H9 (cell line): ENCODE data around the gene CEP97. TPM values are rescaled to one million over a fixed set of nuclear protein-coding genes. Genes with fewer than 3 reads are reported as not detected.

ENCODE experiments used
- DNase-seq: peaks from one replicate; pipeline ENCODE4 v3.0.0-alpha.2; 2017
- H2AFZ ChIP-seq: one replicate; pipeline ENCODE4 v1.6.1; 2013; ENCODE audit warnings: mild to moderate bottlenecking, low read length, control low read depth, moderate library complexity
- H2AK5ac ChIP-seq: 2 replicates; pipeline ENCODE4 v1.6.1; 2013; ENCODE audit warnings: low read length, control low read depth, mixed read lengths; ENCODE audit not compliant: insufficient read length
- H2BK120ac ChIP-seq: one replicate; pipeline ENCODE4 v1.6.1; 2013; ENCODE audit warnings: low read depth, mild to moderate bottlenecking, low read length, control low read depth, inconsistent platforms; ENCODE audit not compliant: poor library complexity, severe bottlenecking
- H2BK12ac ChIP-seq: 2 replicates; pipeline ENCODE4 v1.6.1; 2013; ENCODE audit warnings: low read length, control low read depth, mixed read lengths, low read depth; ENCODE audit not compliant: insufficient read length
- H2BK15ac ChIP-seq: 2 replicates; pipeline ENCODE4 v1.6.1; 2013; ENCODE audit warnings: low read depth, low read length, control low read depth
- H2BK20ac ChIP-seq: one replicate; pipeline ENCODE4 v1.6.1; 2013; ENCODE audit warnings: low read depth, mild to moderate bottlenecking, low read length, control low read depth, inconsistent platforms; ENCODE audit not compliant: poor library complexity, severe bottlenecking
- H2BK5ac ChIP-seq: 2 replicates; pipeline ENCODE4 v1.6.1; 2013; ENCODE audit warnings: low read length, control low read depth, mixed read lengths; ENCODE audit not compliant: insufficient read length
- H3K14ac ChIP-seq: 2 replicates; pipeline ENCODE4 v1.6.1; 2013; ENCODE audit warnings: low read length, control low read depth; ENCODE audit not compliant: insufficient read depth
- H3K18ac ChIP-seq: 2 replicates; pipeline ENCODE4 v1.6.1; 2013; ENCODE audit warnings: low read depth, mild to moderate bottlenecking, mixed read lengths, low read length, control low read depth; ENCODE audit not compliant: insufficient read length
- H3K23ac ChIP-seq: 2 replicates; pipeline ENCODE4 v1.6.1; 2013; ENCODE audit warnings: low read length, control low read depth, mixed read lengths, low read depth; ENCODE audit not compliant: insufficient read length
- H3K23me2 ChIP-seq: 2 replicates; pipeline ENCODE4 v1.6.1; 2013; ENCODE audit warnings: low read depth, mild to moderate bottlenecking, mixed read lengths, low read length, control low read depth; ENCODE audit not compliant: insufficient read length, poor library complexity, severe bottlenecking
- H3K27ac ChIP-seq: 2 replicates; pipeline ENCODE4 v1.5.1; 2013; ENCODE audit warnings: low read length, control low read depth, mixed read lengths, low read depth; ENCODE audit not compliant: insufficient read length
- H3K27me3 ChIP-seq: 2 replicates; pipeline ENCODE4 v1.6.1; 2013; ENCODE audit warnings: low read length, control low read depth, inconsistent platforms; ENCODE audit not compliant: insufficient read depth
- H3K4ac ChIP-seq: 2 replicates; pipeline ENCODE4 v1.6.1; 2013; ENCODE audit warnings: low read depth, mild to moderate bottlenecking, control low read depth, inconsistent platforms, low read length, moderate library complexity
- H3K4me1 ChIP-seq: 2 replicates; pipeline ENCODE4 v1.6.1; 2013; ENCODE audit warnings: low read length, control low read depth, inconsistent platforms; ENCODE audit not compliant: insufficient read depth
- H3K4me2 ChIP-seq: 2 replicates; pipeline ENCODE4 v1.6.1; 2013; ENCODE audit warnings: low read length, control low read depth, mixed read lengths; ENCODE audit not compliant: insufficient read length, insufficient read depth
- H3K56ac ChIP-seq: 2 replicates; pipeline ENCODE4 v1.6.1; 2013; ENCODE audit warnings: low read depth, mild to moderate bottlenecking, mixed read lengths, low read length, control low read depth; ENCODE audit not compliant: insufficient read length
- H3K79me1 ChIP-seq: 2 replicates; pipeline ENCODE4 v1.6.1; 2013; ENCODE audit warnings: low read depth, mild to moderate bottlenecking, moderate library complexity, low read length, control low read depth, inconsistent platforms; ENCODE audit not compliant: insufficient read depth, poor library complexity, severe bottlenecking
- H3K79me2 ChIP-seq: 2 replicates; pipeline ENCODE4 v1.6.1; 2013; ENCODE audit warnings: low read length, control low read depth, inconsistent platforms; ENCODE audit not compliant: insufficient read depth
- H3K9ac ChIP-seq: 2 replicates; pipeline ENCODE4 v1.6.1; 2013; ENCODE audit warnings: low read length, control low read depth, mixed read lengths; ENCODE audit not compliant: insufficient read length; ENCODE audit errors: extremely low read depth
- H3K9me3 ChIP-seq: one replicate; pipeline ENCODE4 v1.6.1; 2013; ENCODE audit warnings: low read depth, low read length, inconsistent platforms; ENCODE audit not compliant: control insufficient read depth
- H3T11ph ChIP-seq: one replicate; pipeline ENCODE4 v1.6.1; 2013; ENCODE audit warnings: mild to moderate bottlenecking, low read length, control low read depth, inconsistent platforms
- H4K20me1 ChIP-seq: one replicate; pipeline ENCODE4 v1.6.1; 2013; ENCODE audit not compliant: control insufficient read depth, insufficient read length, insufficient read depth
- H4K5ac ChIP-seq: 2 replicates; pipeline ENCODE4 v1.6.1; 2013; ENCODE audit warnings: low read depth, mild to moderate bottlenecking, mixed read lengths, low read length, control low read depth; ENCODE audit not compliant: insufficient read length
- H4K8ac ChIP-seq: replicated peaks from 2 replicates; pipeline ENCODE4 v1.6.1; 2013; ENCODE audit warnings: low read length, control low read depth, mixed read lengths, low read depth; ENCODE audit not compliant: insufficient read length
- H4K91ac ChIP-seq: 2 replicates; pipeline ENCODE4 v1.6.1; 2013; ENCODE audit warnings: low read depth, mild to moderate bottlenecking, moderate library complexity, mixed read lengths, low read length, control low read depth; ENCODE audit not compliant: insufficient read length
- H3K27ac Mint-ChIP-seq, 3 experiments: 2 replicates in 2 of 3; 3 replicates in 1 of 3; pipeline ENCODE4 v1.8.0; 2020 to 2021; ENCODE audit warnings: mixed read lengths in 3 of 3, mild to moderate bottlenecking in 1 of 3, moderate library complexity in 1 of 3
- H3K27me3 Mint-ChIP-seq: 2 replicates; pipeline ENCODE4 v1.8.0; 2021; ENCODE audit warnings: low read depth, mild to moderate bottlenecking, moderate library complexity, mixed read lengths
- H3K36me3 Mint-ChIP-seq, 3 experiments: 2 replicates in 2 of 3; 3 replicates in 1 of 3; pipeline ENCODE4 v1.8.0; 2020 to 2021; ENCODE audit warnings: low read depth in 3 of 3, mixed read lengths in 3 of 3; ENCODE audit not compliant: insufficient read depth in 1 of 3
- H3K4me1 Mint-ChIP-seq, 2 experiments: 2 replicates each; pipeline ENCODE4 v1.8.0; 2020; ENCODE audit warnings: mixed read lengths in 2 of 2
- H3K4me3 Mint-ChIP-seq, 2 experiments: 2 replicates in 1 of 2; 3 replicates in 1 of 2; pipeline ENCODE4 v1.8.0; 2020 to 2021; ENCODE audit warnings: mild to moderate bottlenecking in 2 of 2, mixed read lengths in 2 of 2, moderate library complexity in 1 of 2
- H3K9me3 Mint-ChIP-seq, 2 experiments: 2 replicates in 1 of 2; 3 replicates in 1 of 2; pipeline ENCODE4 v1.8.0; 2020; ENCODE audit warnings: mild to moderate bottlenecking in 2 of 2, mixed read lengths in 2 of 2, moderate library complexity in 1 of 2
- CTCF ChIP-seq: fragments of 200-600 bp; sonication (generic); conservative IDR thresholded peaks from 3 replicates; pipeline ENCODE4 v1.8.0; 2021; ENCODE audit warnings: antibody characterized with exemption, mild to moderate bottlenecking
- WGBS: extraction: QIAGEN DNeasy Blood & Tissue Kit; methylation state at CpG from one replicate; pipeline ENCODE4 v1.1.7; 2013; ENCODE audit warnings: missing lambda C conversion rate, low lambda C conversion rate, mixed read lengths; ENCODE audit not compliant: insufficient read length; ENCODE audit errors: extremely low coverage; 5-methylcytosine and 5-hydroxymethylcytosine counted together
- total RNA-seq: library from RNA; stranded (reverse); gene quantifications from 2 replicates; pipeline ENCODE4 v1.2.1, GENCODE V29; 2021

Gene CEP97
- total RNA-seq, 1 experiment from 2014 or later = 13.9 TPM

- 0 out of 7 replicates have a peak overlapping the region, but pooled peaks of 1 of the 3 experiments have one; percentile 13 for H3K27ac Mint-ChIP-seq
Observed at GRCh38 chr3:101779822-101780381, 55.5 kb downstream of the CEP97 start.

More at GRCh38 chr3:101779822-101780381, 55.5 kb downstream of the CEP97 start:
- no peak overlapping the region for H2AK5ac ChIP-seq
- no peak overlapping the region for H2BK12ac ChIP-seq
- H3K9me3 Mint-ChIP-seq = no peaks in the 10 kb centered on the region
- peaks cover 5% of the 10 kb centered on the region for H3K23me2 ChIP-seq
- H2BK5ac ChIP-seq = no peak overlapping the region
- H3K14ac ChIP-seq = no peak overlapping the region
- no peak overlapping the region for H2AFZ ChIP-seq
- DNase-seq = no peak
- peak overlapping the region; percentile 68 for H3K4me2 ChIP-seq
- H3K4me1 Mint-ChIP-seq = peaks cover 21 to 25% of the 10 kb centered on the region in 2 experiments
- H3K4me1 ChIP-seq = peaks cover 3% of the 10 kb centered on the region; the same call in 1 of the 2 replicates
- H3K9ac ChIP-seq = no peak overlapping the region
- TF ChIP-seq CTCF = no peak
- H3K79me2 ChIP-seq = no peaks in the 10 kb centered on the region
- no peak overlapping the region for H2BK15ac ChIP-seq
- H4K8ac ChIP-seq = no peak overlapping the region
- H2BK120ac ChIP-seq = no peak overlapping the region
- no CpG with 5 or more reads among the region's 9 CpGs for WGBS
- peaks cover 8% of the 10 kb centered on the region for H3K27me3 Mint-ChIP-seq
- no peaks in the 10 kb centered on the region for H3K27me3 ChIP-seq
- H2BK20ac ChIP-seq = no peak overlapping the region
- no peak overlapping the region for H3K27ac ChIP-seq
- H3K4me3 Mint-ChIP-seq = peak overlapping the region; percentile 88
- peaks cover 14 to 22% (median 22%) of the 10 kb centered on the region in 3 experiments; a peak in 6 of 7 replicates for H3K36me3 Mint-ChIP-seq
- no peak overlapping the region for H3K56ac ChIP-seq
- no peak overlapping the region for H3K4ac ChIP-seq
- H3K9me3 ChIP-seq = no peaks in the 10 kb centered on the region
- no peak overlapping the region for H3K23ac ChIP-seq
- H3K79me1 ChIP-seq = no peaks in the 10 kb centered on the region
- H4K20me1 ChIP-seq = no peaks in the 10 kb centered on the region
- no peak overlapping the region for H3K18ac ChIP-seq
- no peak overlapping the region for H4K5ac ChIP-seq
- H4K91ac ChIP-seq = no peak overlapping the region
- no peak overlapping the region for H3T11ph ChIP-seq
